Liver (tissue), 9 donors: ENCODE results near the gene AGT. TPM values are rescaled to one million over a fixed set of nuclear protein-coding genes. Genes with fewer than 3 reads are reported as not detected.

Source experiments
- DNase-seq: peaks from one replicate; pipeline ENCODE4 v3.0.0-alpha.2; 2017; ENCODE audit warnings: low spot score
- H3K27ac ChIP-seq, 2 donors: one replicate each; pipeline ENCODE4 v1.7.0; 2013; ENCODE audit warnings: inconsistent platforms in 2 of 2, low read length in 2 of 2, control low read depth in 1 of 2, low read depth in 1 of 2, mild to moderate bottlenecking in 1 of 2
- H3K27me3 ChIP-seq, 4 donors: one replicate each; pipeline versions ENCODE4 v1.6.1 to v1.7.0; 2013; ENCODE audit warnings: low read length in 3 of 4, inconsistent platforms in 1 of 4, mild to moderate bottlenecking in 1 of 4, moderate library complexity in 1 of 4; ENCODE audit not compliant: control insufficient read depth in 4 of 4, insufficient read depth in 4 of 4
- H3K36me3 ChIP-seq, 4 donors: one replicate each; pipeline versions ENCODE4 v1.6.1 to v1.7.0; 2013; ENCODE audit warnings: low read length in 3 of 4, mild to moderate bottlenecking in 3 of 4, low read depth in 1 of 4, moderate library complexity in 1 of 4; ENCODE audit not compliant: control insufficient read depth in 4 of 4, insufficient read depth in 3 of 4
- H3K4me1 ChIP-seq, 4 donors: one replicate each; pipeline versions ENCODE4 v1.6.1 to v1.7.0; 2013; ENCODE audit warnings: low read length in 3 of 4, mild to moderate bottlenecking in 3 of 4, moderate library complexity in 1 of 4; ENCODE audit not compliant: control insufficient read depth in 4 of 4, insufficient read depth in 4 of 4
- H3K4me3 ChIP-seq, 3 donors: one replicate each; pipeline versions ENCODE4 v1.6.1 to v1.7.0; 2013; ENCODE audit warnings: low read length in 3 of 3, control low read depth in 1 of 3, low read depth in 1 of 3, mild to moderate bottlenecking in 1 of 3
- H3K9ac ChIP-seq, 2 donors: one replicate each; pipeline ENCODE4 v1.7.0; 2013; ENCODE audit warnings: low read length in 2 of 2, mild to moderate bottlenecking in 2 of 2, moderate library complexity in 2 of 2, control low read depth in 1 of 2, low read depth in 1 of 2
- H3K9me3 ChIP-seq, 4 donors: one replicate each; pipeline versions ENCODE4 v1.6.1 to v1.7.0; 2013; ENCODE audit warnings: low read length in 3 of 4; ENCODE audit not compliant: control insufficient read depth in 4 of 4
- ATF3 ChIP-seq: IDR thresholded peaks from 2 replicates; pipeline ENCODE4 v1.6.1; 2016; ENCODE audit warnings: antibody characterized with exemption
- EGR1 ChIP-seq, 2 donors: IDR thresholded peaks; 2 replicates each; pipeline ENCODE4 v1.6.1; 2016 to 2018; ENCODE audit warnings: antibody characterized with exemption in 2 of 2, low read depth in 2 of 2
- FOXA1 ChIP-seq: IDR thresholded peaks from 2 replicates; pipeline ENCODE4 v1.6.1; 2016; ENCODE audit warnings: antibody characterized with exemption
- FOXA2 ChIP-seq: IDR thresholded peaks from 2 replicates; pipeline ENCODE4 v1.6.1; 2016; ENCODE audit warnings: antibody characterized with exemption
- GABPA ChIP-seq, 2 donors: IDR thresholded peaks in 1 of 2; conservative IDR thresholded peaks in 1 of 2; 2 replicates each; pipeline ENCODE4 v1.6.1; 2016; ENCODE audit warnings: antibody characterized with exemption in 2 of 2, mild to moderate bottlenecking in 1 of 2, moderate library complexity in 1 of 2
- HNF4A ChIP-seq, 2 donors: conservative IDR thresholded peaks; 2 replicates each; pipeline ENCODE4 v1.6.1; 2016; ENCODE audit warnings: antibody characterized with exemption in 2 of 2, mild to moderate bottlenecking in 2 of 2
- HNF4G ChIP-seq: IDR thresholded peaks from 2 replicates; pipeline ENCODE4 v1.6.1; 2016; ENCODE audit warnings: antibody characterized with exemption
- JUND ChIP-seq, 2 donors: IDR thresholded peaks; 2 replicates each; pipeline ENCODE4 v1.6.1; 2016; ENCODE audit warnings: antibody characterized with exemption in 2 of 2
- NR2F2 ChIP-seq: IDR thresholded peaks from 2 replicates; pipeline ENCODE4 v1.6.1; 2016; ENCODE audit warnings: antibody characterized with exemption
- RAD21 ChIP-seq, 2 donors: IDR thresholded peaks; 2 replicates each; pipeline ENCODE4 v1.6.1; 2016; ENCODE audit warnings: antibody characterized with exemption in 2 of 2, mild to moderate bottlenecking in 2 of 2
- REST ChIP-seq: IDR thresholded peaks from 2 replicates; pipeline ENCODE4 v1.6.1; 2016; ENCODE audit warnings: antibody characterized with exemption, mild to moderate bottlenecking
- RXRA ChIP-seq, 2 donors: IDR thresholded peaks; 2 replicates each; pipeline ENCODE4 v1.6.1; 2017 to 2018; ENCODE audit warnings: antibody characterized with exemption in 2 of 2, mild to moderate bottlenecking in 1 of 2
- SP1 ChIP-seq: IDR thresholded peaks from 2 replicates; pipeline ENCODE4 v1.6.1; 2018; ENCODE audit warnings: antibody characterized with exemption, mild to moderate bottlenecking
- TAF1 ChIP-seq: conservative IDR thresholded peaks from 2 replicates; pipeline ENCODE4 v1.6.1; 2016; ENCODE audit warnings: antibody characterized with exemption, mild to moderate bottlenecking
- YY1 ChIP-seq: IDR thresholded peaks from 2 replicates; pipeline ENCODE4 v1.6.1; 2016; ENCODE audit warnings: antibody characterized with exemption, mild to moderate bottlenecking
- WGBS: extraction: QIAGEN DNeasy Blood & Tissue Kit; methylation state at CpG from one replicate; pipeline ENCODE4 v1.1.7; 2013; 5-methylcytosine and 5-hydroxymethylcytosine counted together
- polyA plus RNA-seq, 2 donors: library from polyadenylated mRNA; stranded (reverse) in 1 of 2; unstranded in 1 of 2; fragments of 200-250 nt in 1 of 2; fragments of >200 nt in 1 of 2; fragmentation: Nextera tagmentation in 1 of 2; extraction: Ambion mirVana in 1 of 2; gene quantifications; one replicate each; pipeline versions ENCODE4 v1.2.1 to v1.2.3, GENCODE V29; 2013 to 2015
- total RNA-seq, 2 donors: library from RNA; depleted of rRNA; stranded (reverse); fragments of >200 nt; gene quantifications; one replicate each; pipeline ENCODE4 v1.2.3, GENCODE V29; 2014
- TF ChIP-seq, protein P1 (sequence below): IDR thresholded peaks from 2 replicates; pipeline ENCODE4 v1.6.1; 2016; ENCODE audit warnings: antibody characterized with exemption
- TF ChIP-seq, protein P2 (sequence below): fragments of 150-350 bp; IDR thresholded peaks from 2 replicates; pipeline ENCODE4 v1.5.1; 2017; ENCODE audit warnings: improper control_type of control experiment, low read depth, low read length; ENCODE audit not compliant: missing input control
- TF ChIP-seq, protein P3 (sequence below): IDR thresholded peaks from 2 replicates; pipeline ENCODE4 v1.6.1; 2016; ENCODE audit warnings: antibody characterized with exemption
- donor health status: healthy.
- donor health status: healthy.
- donor health status: healthy.
- donor health status: healthy.
- donor health status: healthy.

Gene AGT
- total and polyA plus RNA-seq, 4 donors = 1,430 to 5,119 (median 2,089) TPM

- no peak overlapping the region for H3K9ac ChIP-seq
- no peak for TF ChIP-seq SP1
- TF ChIP-seq TAF1 = no peak
- TF ChIP-seq FOXA1 = no peak
- no peak for TF ChIP-seq JUND (IDR thresholded peaks at IDR 0.05)
- TF ChIP-seq, protein P1, sequence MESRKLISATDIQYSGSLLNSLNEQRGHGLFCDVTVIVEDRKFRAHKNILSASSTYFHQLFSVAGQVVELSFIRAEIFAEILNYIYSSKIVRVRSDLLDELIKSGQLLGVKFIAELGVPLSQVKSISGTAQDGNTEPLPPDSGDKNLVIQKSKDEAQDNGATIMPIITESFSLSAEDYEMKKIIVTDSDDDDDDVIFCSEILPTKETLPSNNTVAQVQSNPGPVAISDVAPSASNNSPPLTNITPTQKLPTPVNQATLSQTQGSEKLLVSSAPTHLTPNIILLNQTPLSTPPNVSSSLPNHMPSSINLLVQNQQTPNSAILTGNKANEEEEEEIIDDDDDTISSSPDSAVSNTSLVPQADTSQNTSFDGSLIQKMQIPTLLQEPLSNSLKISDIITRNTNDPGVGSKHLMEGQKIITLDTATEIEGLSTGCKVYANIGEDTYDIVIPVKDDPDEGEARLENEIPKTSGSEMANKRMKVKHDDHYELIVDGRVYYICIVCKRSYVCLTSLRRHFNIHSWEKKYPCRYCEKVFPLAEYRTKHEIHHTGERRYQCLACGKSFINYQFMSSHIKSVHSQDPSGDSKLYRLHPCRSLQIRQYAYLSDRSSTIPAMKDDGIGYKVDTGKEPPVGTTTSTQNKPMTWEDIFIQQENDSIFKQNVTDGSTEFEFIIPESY = no peak
- TF ChIP-seq ATF3 = no peak
- no peak for TF ChIP-seq NR2F2
- TF ChIP-seq GABPA (IDR thresholded peaks at IDR 0.05 in 1 of 2, conservative IDR thresholded peaks at IDR 0.05 in 1 of 2) = no peak
- TF ChIP-seq, protein P2, sequence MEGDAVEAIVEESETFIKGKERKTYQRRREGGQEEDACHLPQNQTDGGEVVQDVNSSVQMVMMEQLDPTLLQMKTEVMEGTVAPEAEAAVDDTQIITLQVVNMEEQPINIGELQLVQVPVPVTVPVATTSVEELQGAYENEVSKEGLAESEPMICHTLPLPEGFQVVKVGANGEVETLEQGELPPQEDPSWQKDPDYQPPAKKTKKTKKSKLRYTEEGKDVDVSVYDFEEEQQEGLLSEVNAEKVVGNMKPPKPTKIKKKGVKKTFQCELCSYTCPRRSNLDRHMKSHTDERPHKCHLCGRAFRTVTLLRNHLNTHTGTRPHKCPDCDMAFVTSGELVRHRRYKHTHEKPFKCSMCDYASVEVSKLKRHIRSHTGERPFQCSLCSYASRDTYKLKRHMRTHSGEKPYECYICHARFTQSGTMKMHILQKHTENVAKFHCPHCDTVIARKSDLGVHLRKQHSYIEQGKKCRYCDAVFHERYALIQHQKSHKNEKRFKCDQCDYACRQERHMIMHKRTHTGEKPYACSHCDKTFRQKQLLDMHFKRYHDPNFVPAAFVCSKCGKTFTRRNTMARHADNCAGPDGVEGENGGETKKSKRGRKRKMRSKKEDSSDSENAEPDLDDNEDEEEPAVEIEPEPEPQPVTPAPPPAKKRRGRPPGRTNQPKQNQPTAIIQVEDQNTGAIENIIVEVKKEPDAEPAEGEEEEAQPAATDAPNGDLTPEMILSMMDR = no peak
- TF ChIP-seq RAD21 (IDR thresholded peaks at IDR 0.05) = no peak
- no peak for TF ChIP-seq FOXA2
- TF ChIP-seq YY1 = no peak
- TF ChIP-seq RXRA (IDR thresholded peaks at IDR 0.05) = no peak
- peaks cover 9 to 36% (median 28%) of the 10 kb centered on the region in 4 donors for H3K36me3 ChIP-seq
- no peak for DNase-seq
- H3K27ac ChIP-seq = no peak overlapping the region
- no peak overlapping the region for H3K4me3 ChIP-seq
- H3K27me3 ChIP-seq = no peaks in the 10 kb centered on the region
- H3K4me1 ChIP-seq = peaks cover 0 to 5% (median 3%) of the 10 kb centered on the region in 4 donors
- 82% methylated on average over 4 of the region's 4 CpGs for WGBS
- no peaks in the 10 kb centered on the region for H3K9me3 ChIP-seq
These were observed 18.9 kb downstream of the AGT start for GRCh38 chr1:230694991-230695390.

GRCh38 chr1:230694464-230694863 lies 19.5 kb downstream of the AGT start:
- H3K27me3 ChIP-seq = no peaks in the 10 kb centered on the region
- no peak overlapping the region for H3K4me3 ChIP-seq
- no peak overlapping the region for H3K9ac ChIP-seq
- 92% methylated on average over 4 of the region's 4 CpGs for WGBS
- peaks cover 9 to 42% (median 33%) of the 10 kb centered on the region in 4 donors for H3K36me3 ChIP-seq
- H3K4me1 ChIP-seq = peaks cover 0 to 5% (median 3%) of the 10 kb centered on the region in 4 donors
- TF ChIP-seq FOXA1 (no peak), TAF1 (no peak), FOXA2 (no peak), HNF4G (no peak), GABPA (IDR thresholded peaks at IDR 0.05 in 1 of 2, conservative IDR thresholded peaks at IDR 0.05 in 1 of 2) (no peak), YY1 (no peak), HNF4A (conservative IDR thresholded peaks at IDR 0.05) (no peak), JUND (IDR thresholded peaks at IDR 0.05) (no peak), SP1 (no peak), EGR1 (IDR thresholded peaks at IDR 0.05; ENCODE audit: low read depth in 2 of 2) (no peak), NR2F2 (no peak), ATF3 (no peak), RAD21 (IDR thresholded peaks at IDR 0.05) (no peak), RXRA (IDR thresholded peaks at IDR 0.05) (no peak), REST (no peak)
- TF ChIP-seq, protein P3, sequence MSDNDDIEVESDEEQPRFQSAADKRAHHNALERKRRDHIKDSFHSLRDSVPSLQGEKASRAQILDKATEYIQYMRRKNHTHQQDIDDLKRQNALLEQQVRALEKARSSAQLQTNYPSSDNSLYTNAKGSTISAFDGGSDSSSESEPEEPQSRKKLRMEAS = no peak
- TF ChIP-seq, protein P2 = no peak
- TF ChIP-seq, protein P1 = no peak
- no peaks in the 10 kb centered on the region for H3K9me3 ChIP-seq
- no peak overlapping the region for H3K27ac ChIP-seq
- no peak for DNase-seq
